Tibial nerve (tissue), 3 donors: Measurements from ENCODE around the gene PPFIBP2.

Source experiments
- CTCF ChIP-seq, 5 experiments: fragments of 200-600 bp in 3 of 5; fragments of 450-650 bp in 2 of 5; sonication (generic) in 3 of 5; IDR thresholded peaks; one replicate each; pipeline ENCODE4 v1.5.1; 2016 to 2019; ENCODE audit warnings: antibody characterized with exemption in 5 of 5, mild to moderate bottlenecking in 3 of 5, moderate library complexity in 2 of 5
- POLR2A ChIP-seq, 2 donors: fragments of 450-650 bp; IDR thresholded peaks; one replicate each; pipeline ENCODE4 v1.6.1; 2017; ENCODE audit warnings: antibody characterized with exemption in 2 of 2, mild to moderate bottlenecking in 2 of 2, moderate library complexity in 2 of 2

GRCh38 chr11:7614656-7615055, 100.9 kb downstream of the PPFIBP2 start:
- TF ChIP-seq CTCF (IDR thresholded peaks at IDR 0.05) (no peak), POLR2A (IDR thresholded peaks at IDR 0.05) (no peak)
